ENCODE data around the gene DNTTIP2.

DNTTIP2 gene

GRCh38 chr1:93821423-93822144 is 57.4 kb downstream of the DNTTIP2 start:
- TF ChIP-seq CTCF (IDR thresholded peaks at IDR 0.05; ENCODE audit: low read depth, low read length, missing control alignments): no peak
- no peak overlapping the region for H3K4me3 ChIP-seq (replicated peaks; ENCODE audit: low read depth, low read length)
- DNase-seq (ENCODE audit: extremely low read depth, low read depth): no peak

GRCh38 chr1:93820554-93821422 is 58.2 kb downstream of the DNTTIP2 start:
- no peak for TF ChIP-seq CTCF (IDR thresholded peaks at IDR 0.05; ENCODE audit: low read depth, low read length, missing control alignments)
- no peak overlapping the region for H3K4me3 ChIP-seq (replicated peaks; ENCODE audit: low read depth, low read length)
- DNase-seq (ENCODE audit: extremely low read depth, low read depth): no peak

- no peak for TF ChIP-seq CTCF (IDR thresholded peaks at IDR 0.05; ENCODE audit: low read depth, low read length, missing control alignments)
- no peak overlapping the region for H3K4me3 ChIP-seq (replicated peaks; ENCODE audit: low read depth, low read length)
- DNase-seq (ENCODE audit: extremely low read depth, low read depth): no peak
Measured at GRCh38 chr1:93818570-93818959, 60.4 kb downstream of the DNTTIP2 start.

GRCh38 chr1:93817819-93818569 is 61.0 kb downstream of the DNTTIP2 start:
- TF ChIP-seq CTCF (IDR thresholded peaks at IDR 0.05; ENCODE audit: low read depth, low read length, missing control alignments): no peak
- no peak overlapping the region for H3K4me3 ChIP-seq (replicated peaks; ENCODE audit: low read depth, low read length)
- no peak for DNase-seq (ENCODE audit: extremely low read depth, low read depth)

GRCh38 chr1:93816970-93817678 is 61.9 kb downstream of the DNTTIP2 start:
- H3K4me3 ChIP-seq (replicated peaks; ENCODE audit: low read depth, low read length): no peak overlapping the region
- peak; percentile 65 for DNase-seq (ENCODE audit: extremely low read depth, low read depth)
- no peak for TF ChIP-seq CTCF (IDR thresholded peaks at IDR 0.05; ENCODE audit: low read depth, low read length, missing control alignments)
